22Rv1 (cell line): ENCODE results near the gene GLS2.

Experiments
- H3K27ac ChIP-seq: fragments of 450-650 bp; 2 replicates; pipeline ENCODE4 v1.5.1; 2017
- ZFX ChIP-seq: fragments of 450-650 bp; IDR thresholded peaks from 2 replicates; pipeline ENCODE4 v1.6.1; 2017; ENCODE audit warnings: antibody characterized with exemption, borderline replicate concordance
- TF ChIP-seq, protein P1 (sequence below): fragments of 450-650 bp; IDR thresholded peaks from 2 replicates; pipeline ENCODE4 v1.5.1; 2017; ENCODE audit warnings: mild to moderate bottlenecking

GLS2 gene

DNA sequence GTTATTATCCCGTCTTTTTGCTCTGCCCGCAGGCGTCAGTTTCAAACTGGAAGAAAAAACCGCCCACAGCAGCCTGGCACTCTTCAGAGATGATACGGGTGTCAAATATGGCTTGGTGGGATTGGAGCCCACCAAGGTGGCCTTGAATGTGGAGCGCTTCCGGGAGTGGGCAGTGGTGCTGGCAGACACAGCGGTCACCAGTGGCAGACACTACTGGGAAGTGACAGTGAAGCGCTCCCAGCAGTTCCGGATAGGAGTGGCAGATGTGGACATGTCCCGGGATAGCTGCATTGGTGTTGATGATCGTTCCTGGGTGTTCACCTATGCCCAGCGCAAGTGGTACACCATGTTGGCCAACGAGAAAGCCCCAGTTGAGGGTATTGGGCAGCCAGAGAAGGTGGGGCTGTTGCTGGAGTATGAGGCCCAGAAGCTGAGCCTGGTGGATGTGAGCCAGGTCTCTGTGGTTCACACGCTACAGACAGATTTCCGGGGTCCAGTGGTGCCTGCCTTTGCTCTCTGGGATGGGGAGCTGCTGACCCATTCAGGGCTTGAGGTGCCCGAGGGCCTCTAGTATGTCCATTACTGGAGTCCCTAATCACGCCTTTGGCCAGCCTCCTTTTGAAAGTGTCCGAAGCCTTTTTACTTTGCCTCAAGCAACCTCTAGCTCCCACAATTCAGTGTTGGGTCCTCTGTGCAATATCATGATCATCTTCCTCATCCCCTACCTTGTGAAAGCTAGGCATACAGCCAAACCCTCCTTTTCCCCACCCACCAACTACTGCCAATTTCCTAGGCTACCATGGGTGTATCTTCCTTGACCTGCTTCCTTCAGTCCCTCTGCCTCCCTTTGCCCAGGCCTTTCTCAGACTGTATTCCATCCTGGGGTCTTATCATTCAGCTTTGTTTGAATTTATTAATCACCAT lies 18.7 kb downstream of the GLS2 start:
- H3K27ac ChIP-seq, result peak overlapping the region; percentile 91
- TF ChIP-seq, protein P1, sequence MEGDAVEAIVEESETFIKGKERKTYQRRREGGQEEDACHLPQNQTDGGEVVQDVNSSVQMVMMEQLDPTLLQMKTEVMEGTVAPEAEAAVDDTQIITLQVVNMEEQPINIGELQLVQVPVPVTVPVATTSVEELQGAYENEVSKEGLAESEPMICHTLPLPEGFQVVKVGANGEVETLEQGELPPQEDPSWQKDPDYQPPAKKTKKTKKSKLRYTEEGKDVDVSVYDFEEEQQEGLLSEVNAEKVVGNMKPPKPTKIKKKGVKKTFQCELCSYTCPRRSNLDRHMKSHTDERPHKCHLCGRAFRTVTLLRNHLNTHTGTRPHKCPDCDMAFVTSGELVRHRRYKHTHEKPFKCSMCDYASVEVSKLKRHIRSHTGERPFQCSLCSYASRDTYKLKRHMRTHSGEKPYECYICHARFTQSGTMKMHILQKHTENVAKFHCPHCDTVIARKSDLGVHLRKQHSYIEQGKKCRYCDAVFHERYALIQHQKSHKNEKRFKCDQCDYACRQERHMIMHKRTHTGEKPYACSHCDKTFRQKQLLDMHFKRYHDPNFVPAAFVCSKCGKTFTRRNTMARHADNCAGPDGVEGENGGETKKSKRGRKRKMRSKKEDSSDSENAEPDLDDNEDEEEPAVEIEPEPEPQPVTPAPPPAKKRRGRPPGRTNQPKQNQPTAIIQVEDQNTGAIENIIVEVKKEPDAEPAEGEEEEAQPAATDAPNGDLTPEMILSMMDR, result no peak
- TF ChIP-seq ZFX, result no peak

DNA sequence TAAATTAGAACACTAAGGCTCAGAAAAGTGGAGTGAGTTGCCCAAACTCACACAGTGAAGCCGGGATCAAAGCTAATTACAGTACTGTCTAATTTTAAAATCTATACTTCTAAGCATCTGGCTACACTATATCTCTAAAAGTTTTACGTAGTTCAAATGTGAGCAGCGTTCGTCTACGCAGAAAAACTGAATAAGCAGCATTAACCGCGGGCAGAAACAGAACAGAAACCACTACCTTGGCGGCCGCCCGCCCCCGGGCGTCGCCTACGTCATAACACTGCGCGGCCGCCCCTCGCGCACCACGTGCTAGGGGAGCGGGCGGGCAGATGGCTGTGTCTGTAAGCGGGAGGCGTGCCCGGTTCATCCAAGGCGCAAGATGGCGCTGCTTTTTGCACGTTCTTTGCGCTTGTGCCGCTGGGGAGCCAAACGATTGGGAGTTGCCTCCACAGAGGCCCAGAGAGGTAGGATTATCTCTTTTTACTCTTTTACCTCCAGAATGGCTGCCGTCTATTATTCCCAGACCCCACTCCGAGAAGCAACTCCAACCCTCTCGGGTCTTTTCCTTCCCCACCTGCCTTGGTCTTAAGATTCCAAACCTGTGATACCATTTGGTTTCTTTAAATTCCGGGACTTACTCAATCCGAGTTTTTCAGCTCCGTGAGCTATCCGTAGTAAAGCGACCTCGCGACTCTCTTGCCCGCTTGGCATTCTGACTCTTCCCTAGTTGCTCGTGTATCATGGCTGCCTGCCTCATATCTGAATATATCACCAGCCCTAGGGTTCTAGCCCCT lies 19.6 kb downstream of the GLS2 start, which contains the start of gene SPRYD4:
Gene SPRYD4 (plus strand): TSS at position 363 of the 791 bp plus-strand sequence. CDS start 14 bp downstream, at position 377.
- peak within 1 kb of the TSS; percentile 91 for H3K27ac ChIP-seq

DNA sequence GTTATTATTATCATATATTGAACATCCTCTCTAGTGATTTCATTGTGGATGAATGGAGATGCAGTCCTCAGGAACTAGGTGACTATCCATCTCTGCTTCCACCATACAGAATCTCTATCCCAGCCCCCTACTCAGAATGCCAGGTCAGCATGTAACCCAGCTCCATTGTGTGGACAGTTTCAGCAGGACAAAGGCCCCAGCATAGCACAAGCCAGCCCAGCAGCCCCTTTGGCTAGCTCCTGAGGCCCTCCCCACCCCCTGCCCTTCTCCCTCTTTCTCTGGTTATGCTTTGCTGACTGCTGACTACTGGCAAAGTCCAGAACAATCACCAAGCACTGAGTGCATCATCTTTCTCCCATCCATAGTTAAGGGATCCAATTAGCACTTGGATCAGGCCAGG lies 25.4 kb downstream of the GLS2 start:
- H3K27ac ChIP-seq, result no peak overlapping the region
- no peak for TF ChIP-seq ZFX
- TF ChIP-seq, protein P1, result no peak

More for the DNA sequence above, 19.6 kb downstream of the GLS2 start, which contains the start of gene SPRYD4:
- no peak for TF ChIP-seq ZFX
- TF ChIP-seq, protein P1, result peak; percentile 66

DNA sequence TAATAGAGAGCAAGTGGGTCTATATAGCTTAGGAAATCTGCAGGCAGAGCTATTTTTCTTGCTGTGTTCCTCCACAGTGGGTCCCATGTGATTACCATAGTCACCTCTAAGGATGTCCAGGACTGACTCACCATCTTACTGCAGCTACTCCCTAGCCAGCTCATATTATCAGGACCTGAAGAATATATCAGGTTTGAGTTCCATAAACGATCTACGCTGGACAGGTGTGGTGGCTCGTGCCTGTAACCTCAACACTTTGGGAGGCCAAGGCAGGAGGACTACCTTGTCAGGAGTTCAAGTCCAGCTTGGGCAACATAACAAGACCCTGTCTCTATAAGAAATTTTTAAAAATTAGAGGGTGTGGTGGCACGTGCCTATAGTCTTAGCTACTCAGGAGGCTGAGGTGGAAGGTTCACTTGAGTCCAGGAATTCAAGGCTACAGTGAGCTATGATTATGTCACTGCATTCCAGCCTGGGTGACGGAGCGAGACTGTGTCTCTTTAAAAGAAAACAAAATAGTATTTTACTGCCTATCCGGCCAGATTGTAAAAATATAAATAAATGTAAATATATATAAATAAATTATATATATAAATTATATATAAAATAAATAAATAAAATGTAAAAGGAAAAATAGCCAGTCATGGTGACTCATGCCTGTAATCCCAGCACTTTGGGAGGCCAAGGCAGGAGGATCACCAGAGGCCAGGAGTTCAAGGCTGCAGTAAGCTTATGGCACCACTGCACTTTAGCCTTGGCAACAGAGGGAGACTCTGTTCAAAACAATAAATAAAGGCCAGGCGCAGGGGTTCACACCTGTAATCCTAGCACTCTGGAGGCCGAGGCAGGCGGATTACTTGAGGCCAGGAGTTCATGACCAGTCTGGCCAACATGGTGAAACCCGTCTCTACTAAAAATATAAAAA lies 26.5 kb downstream of the GLS2 start:
- no peak overlapping the region for H3K27ac ChIP-seq
- TF ChIP-seq, protein P1, result no peak
- TF ChIP-seq ZFX, result no peak

DNA sequence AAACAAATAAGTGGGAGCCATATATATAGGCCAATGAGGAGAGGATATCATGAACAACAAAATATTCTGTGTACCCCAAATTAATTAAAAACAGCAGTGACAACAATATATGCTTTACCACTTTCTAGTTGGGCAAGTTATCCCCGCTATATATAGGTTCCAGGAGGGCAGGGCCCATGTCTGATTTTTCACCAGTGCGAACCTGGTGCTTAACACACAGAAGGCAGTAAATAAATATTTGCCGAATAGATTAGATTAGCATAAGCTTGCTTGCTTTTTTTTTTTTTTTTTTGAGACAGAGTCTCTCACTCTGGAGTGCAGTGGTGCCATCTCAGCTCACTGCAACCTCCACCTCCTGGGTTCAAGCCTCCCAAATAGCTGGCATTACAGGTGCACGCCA lies 30.1 kb downstream of the GLS2 start:
- TF ChIP-seq, protein P1, result no peak
- no peak for TF ChIP-seq ZFX
- no peak overlapping the region for H3K27ac ChIP-seq

DNA sequence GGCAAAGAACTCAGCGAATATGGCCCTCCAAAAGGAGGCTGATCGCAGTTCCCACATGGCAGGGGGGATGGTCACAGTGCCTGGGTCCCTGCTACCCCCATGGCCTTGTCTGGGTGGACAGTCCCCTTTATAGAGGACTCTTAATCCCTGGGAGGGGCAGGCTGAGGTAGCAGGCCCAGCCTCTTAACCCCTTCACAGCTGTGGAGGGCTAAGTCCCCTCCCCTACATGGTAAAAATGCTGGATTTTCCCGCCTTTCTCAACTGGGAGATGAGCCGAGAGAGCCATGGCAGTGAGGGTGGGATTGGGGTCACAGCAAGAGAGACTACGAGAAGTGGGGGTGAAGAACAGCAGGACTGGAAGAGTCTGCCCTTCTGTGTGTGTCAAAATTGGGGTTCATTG lies 33.4 kb downstream of the GLS2 start, which contains the start of gene MIP:
Gene MIP (minus strand): TSS at position 101 of the 400 bp plus-strand sequence. CDS start 44 bp downstream, at position 57.
- TF ChIP-seq ZFX, result no peak
- TF ChIP-seq, protein P1, result no peak
- H3K27ac ChIP-seq, result no peak within 1 kb of the TSS
